Gastroesophageal sphincter (tissue), 4 donors: ENCODE results near the gene SERPINA9. TPM values are rescaled to one million over a fixed set of nuclear protein-coding genes. Genes with fewer than 3 reads are reported as not detected.
"Not testable (repeated sequence)": the region's sequence is repeated elsewhere in the genome, so short reads cannot be mapped to it uniquely, and the experiment has no call there.

Experiments
- ATAC-seq: fragments of 150-250 bp; one replicate; pipeline ENCODE4 v1.9.1; 2016; ENCODE audit warnings: mild to moderate bottlenecking, moderate library complexity
- H3K27ac ChIP-seq, 4 donors: fragments of 200-600 bp; sonication (generic) in 3 of 4; 1 replicate in 3 of 4; 2 replicates in 1 of 4; pipeline ENCODE4 v1.5.1; 2016 to 2019
- H3K27me3 ChIP-seq: fragments of 200-600 bp; sonication (generic); one replicate; pipeline ENCODE4 v1.5.1; 2019
- H3K36me3 ChIP-seq, 2 donors: fragments of 200-600 bp; sonication (generic); one replicate each; pipeline ENCODE4 v1.5.1; 2019; ENCODE audit warnings: control low read depth in 1 of 2
- H3K4me1 ChIP-seq, 3 donors: fragments of 200-600 bp; sonication (generic); 1 replicate in 2 of 3; 2 replicates in 1 of 3; pipeline ENCODE4 v1.5.1; 2016 to 2019; ENCODE audit warnings: control low read depth in 2 of 3
- H3K4me3 ChIP-seq, 2 donors: fragments of 200-600 bp; sonication (generic); one replicate each; pipeline ENCODE4 v1.5.1; 2019; ENCODE audit warnings: mild to moderate bottlenecking in 1 of 2, moderate library complexity in 1 of 2
- H3K9me3 ChIP-seq, 3 donors: fragments of 200-600 bp; sonication (generic); one replicate each; pipeline ENCODE4 v1.5.1; 2017 to 2019; ENCODE audit warnings: control low read depth in 2 of 3
- EP300 ChIP-seq: sonication (generic); formaldehyde crosslinking; IDR thresholded peaks from one replicate; pipeline ENCODE4 v1.6.1; 2017; ENCODE audit warnings: antibody characterized with exemption, mild to moderate bottlenecking
- POLR2A ChIP-seq, 2 donors: fragments of 450-650 bp; IDR thresholded peaks; one replicate each; pipeline ENCODE4 v1.6.1; 2017; ENCODE audit warnings: antibody characterized with exemption in 2 of 2, mild to moderate bottlenecking in 2 of 2, moderate library complexity in 1 of 2
- POLR2AphosphoS5 ChIP-seq: sonication (generic); formaldehyde crosslinking; IDR thresholded peaks from one replicate; pipeline ENCODE4 v1.6.1; 2017; ENCODE audit warnings: antibody characterized with exemption
- WGBS, 2 donors: methylation state at CpG; one replicate each; pipeline ENCODE4 v1.1.5; 2018; ENCODE audit warnings: low coverage in 1 of 2; 5-methylcytosine and 5-hydroxymethylcytosine counted together
- total RNA-seq, 4 donors: library from RNA; depleted of rRNA; stranded (reverse); fragments of >200 nt; gene quantifications; one replicate each; pipeline ENCODE4 v1.1.0, GENCODE V29; 2016
- TF ChIP-seq, protein P1 (sequence below), 4 experiments: fragments of 200-600 bp in 2 of 4; fragments of 450-650 bp in 2 of 4; sonication (generic) in 1 of 4; IDR thresholded peaks; one replicate each; pipeline ENCODE4 v1.5.1; 2017 to 2019; ENCODE audit warnings: antibody characterized with exemption in 4 of 4, mild to moderate bottlenecking in 2 of 4, moderate library complexity in 2 of 4

The SERPINA9 gene
- total RNA-seq, 4 donors from 2014 or later = not detected

GRCh38 chr14:94483729-94484275, 7.8 kb upstream of the SERPINA9 start:
- no peak overlapping the region for H3K4me3 ChIP-seq
- WGBS, 2 donors = 74 to 92% methylated on average over 5 to 6 of the region's 7 CpGs
- H3K4me1 ChIP-seq = peaks cover 0 to 14% (median 7%) of the 10 kb centered on the region in 3 donors
- peaks cover 0 to 15% (median 0%) of the 10 kb centered on the region in 3 donors for H3K9me3 ChIP-seq
- H3K36me3 ChIP-seq = no peaks in the 10 kb centered on the region
- peaks cover 47% of the 10 kb centered on the region for H3K27me3 ChIP-seq
- TF ChIP-seq POLR2A (IDR thresholded peaks at IDR 0.05) (no peak), EP300 (no peak), POLR2AphosphoS5 (no peak)
- TF ChIP-seq, protein P1, sequence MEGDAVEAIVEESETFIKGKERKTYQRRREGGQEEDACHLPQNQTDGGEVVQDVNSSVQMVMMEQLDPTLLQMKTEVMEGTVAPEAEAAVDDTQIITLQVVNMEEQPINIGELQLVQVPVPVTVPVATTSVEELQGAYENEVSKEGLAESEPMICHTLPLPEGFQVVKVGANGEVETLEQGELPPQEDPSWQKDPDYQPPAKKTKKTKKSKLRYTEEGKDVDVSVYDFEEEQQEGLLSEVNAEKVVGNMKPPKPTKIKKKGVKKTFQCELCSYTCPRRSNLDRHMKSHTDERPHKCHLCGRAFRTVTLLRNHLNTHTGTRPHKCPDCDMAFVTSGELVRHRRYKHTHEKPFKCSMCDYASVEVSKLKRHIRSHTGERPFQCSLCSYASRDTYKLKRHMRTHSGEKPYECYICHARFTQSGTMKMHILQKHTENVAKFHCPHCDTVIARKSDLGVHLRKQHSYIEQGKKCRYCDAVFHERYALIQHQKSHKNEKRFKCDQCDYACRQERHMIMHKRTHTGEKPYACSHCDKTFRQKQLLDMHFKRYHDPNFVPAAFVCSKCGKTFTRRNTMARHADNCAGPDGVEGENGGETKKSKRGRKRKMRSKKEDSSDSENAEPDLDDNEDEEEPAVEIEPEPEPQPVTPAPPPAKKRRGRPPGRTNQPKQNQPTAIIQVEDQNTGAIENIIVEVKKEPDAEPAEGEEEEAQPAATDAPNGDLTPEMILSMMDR (IDR thresholded peaks at IDR 0.05) = no peak
- no peak for ATAC-seq
- no peak overlapping the region for H3K27ac ChIP-seq

DNA sequence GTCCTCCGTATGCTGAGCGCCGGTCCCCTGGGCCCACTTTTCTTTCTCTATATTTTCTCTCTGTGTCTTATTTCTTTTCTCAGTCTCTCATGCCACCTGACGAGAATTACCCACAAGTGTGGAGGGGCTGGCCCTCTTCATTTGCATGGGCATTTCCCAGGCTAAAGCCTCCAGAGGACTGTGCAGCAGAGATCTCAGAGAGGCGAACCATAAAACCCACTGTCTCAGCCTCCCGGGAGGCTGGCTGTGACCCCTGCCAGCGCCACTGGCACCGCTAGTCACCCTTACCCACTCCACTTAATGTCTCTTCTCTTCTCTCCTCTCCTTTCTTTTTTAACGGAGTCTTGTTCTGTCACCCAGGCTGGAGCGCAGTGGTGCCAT, 7.1 kb upstream of the SERPINA9 start:
- TF ChIP-seq POLR2AphosphoS5 = no peak
- TF ChIP-seq POLR2A (IDR thresholded peaks at IDR 0.05) = no peak
- TF ChIP-seq, protein P1 (IDR thresholded peaks at IDR 0.05) = no peak
- TF ChIP-seq EP300 = no peak
- WGBS, 2 donors = 92 to 94% methylated on average over 6 to 10 of the region's 10 CpGs

DNA sequence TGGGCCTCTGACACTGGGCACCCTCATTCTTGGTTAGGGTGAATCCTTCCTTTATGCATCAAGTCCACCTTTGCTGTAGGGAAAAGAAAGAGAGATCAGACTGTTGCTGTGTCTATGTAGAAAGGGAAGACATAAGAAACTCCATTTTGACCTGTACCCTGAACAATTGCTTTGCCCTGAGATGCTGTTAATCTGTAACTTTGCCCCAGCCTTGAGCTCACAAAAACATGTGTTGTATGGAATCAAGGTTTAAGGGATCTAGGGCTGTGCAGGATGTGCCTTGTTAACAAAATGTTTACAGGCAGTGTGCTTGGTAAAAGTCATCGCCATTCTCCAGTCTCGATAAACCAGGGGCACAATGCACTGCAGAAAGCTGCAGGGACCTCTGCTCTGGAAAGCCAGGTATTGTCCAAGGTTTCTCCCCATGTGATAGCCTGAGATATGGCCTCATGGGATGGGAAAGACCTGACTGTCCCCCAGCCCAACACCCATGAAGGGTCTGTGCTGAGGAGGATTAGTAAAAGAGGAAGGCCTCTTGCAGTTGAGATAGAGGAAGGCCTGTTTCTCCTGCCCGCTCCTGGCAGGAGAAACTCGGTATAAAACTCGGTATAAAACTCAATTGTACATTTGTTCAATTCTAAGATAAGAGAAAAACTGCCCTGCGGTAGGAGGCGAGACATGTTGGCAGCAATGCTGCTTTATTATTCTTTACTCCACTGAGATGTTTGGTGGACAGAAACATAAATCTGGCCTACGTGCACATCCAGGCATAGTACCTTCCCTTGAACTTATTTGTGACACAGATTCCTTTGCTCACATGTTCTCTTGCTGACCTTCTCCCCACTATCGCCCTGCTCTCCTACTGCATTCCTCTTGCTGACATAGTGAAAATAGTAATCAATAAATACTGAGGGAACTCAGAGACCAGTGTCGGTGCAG, 6.4 kb upstream of the SERPINA9 start:
- H3K4me3 ChIP-seq, ATAC-seq, H3K27ac ChIP-seq, H3K36me3 ChIP-seq: not testable (repeated sequence)
- 76 to 79% methylated on average over 7 to 8 of the region's 10 CpGs for WGBS, 2 donors
- peaks cover 0 to 14% (median 7%) of the 10 kb centered on the region in 3 donors for H3K4me1 ChIP-seq
- peaks cover 0 to 29% (median 0%) of the 10 kb centered on the region in 3 donors for H3K9me3 ChIP-seq
- H3K27me3 ChIP-seq = peaks cover 35% of the 10 kb centered on the region

More for the DNA sequence above, 7.1 kb upstream of the SERPINA9 start:
- Histone ChIP-seq H3K4me3 (no peak overlapping the region), H3K36me3 (no peaks in the 10 kb centered on the region), H3K9me3 (peaks cover 0 to 22% (median 0%) of the 10 kb centered on the region in 3 donors), H3K4me1 (peaks cover 0 to 14% (median 7%) of the 10 kb centered on the region in 3 donors), H3K27ac (no peak overlapping the region), H3K27me3 (peaks cover 42% of the 10 kb centered on the region)
- ATAC-seq = no peak

DNA sequence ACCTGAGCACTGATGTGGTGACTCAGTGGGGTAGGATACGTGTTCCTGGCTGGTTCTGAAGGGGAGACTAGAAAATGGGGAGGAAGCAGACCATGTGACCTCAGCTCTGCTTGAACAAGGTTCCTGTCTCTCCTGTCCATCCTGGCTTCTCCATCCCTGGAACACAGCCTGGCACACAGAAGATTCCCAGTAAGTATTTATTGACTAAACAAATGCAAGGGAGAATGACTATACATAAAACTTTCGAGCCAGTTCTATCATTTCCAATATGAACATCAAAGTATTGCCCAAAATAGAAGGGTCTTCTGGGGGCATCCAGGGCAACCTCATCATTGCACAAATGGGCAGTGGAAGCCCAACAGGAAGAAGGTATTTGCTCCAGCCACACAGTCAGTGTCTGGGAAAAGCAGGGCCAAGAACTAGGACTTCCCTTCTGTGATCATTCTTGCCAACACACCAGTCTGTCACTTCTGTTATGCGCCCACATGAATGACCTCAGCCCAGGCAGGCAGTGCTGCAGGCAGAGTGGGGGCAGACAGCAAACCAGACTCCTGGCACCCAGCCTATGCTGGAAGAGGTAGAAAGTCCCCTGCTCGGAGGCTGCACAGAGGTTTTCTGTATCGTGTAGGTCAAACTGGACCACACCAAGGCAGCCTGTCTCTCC, 5.6 kb upstream of the SERPINA9 start:
- Histone ChIP-seq H3K27ac (no peak overlapping the region), H3K4me3 (no peak overlapping the region), H3K36me3 (no peaks in the 10 kb centered on the region), H3K27me3 (peaks cover 27% of the 10 kb centered on the region), H3K4me1 (peaks cover 0 to 8% (median 6%) of the 10 kb centered on the region in 3 donors), H3K9me3 (peaks cover 0 to 30% (median 0%) of the 10 kb centered on the region in 3 donors)
- no peak for ATAC-seq
- TF ChIP-seq POLR2AphosphoS5 (no peak), POLR2A (IDR thresholded peaks at IDR 0.05) (no peak), EP300 (no peak)
- TF ChIP-seq, protein P1 (IDR thresholded peaks at IDR 0.05) = no peak
- 68 to 73% methylated on average over 3 of the region's 5 CpGs for WGBS, 2 donors

GRCh38 chr14:94480809-94481208, 4.8 kb upstream of the SERPINA9 start:
- Histone ChIP-seq H3K27me3 (peaks cover 19% of the 10 kb centered on the region), H3K4me1 (peaks cover 0 to under 1% (median 0%) of the 10 kb centered on the region in 3 donors), H3K4me3 (no peak overlapping the region), H3K9me3 (peaks cover 0 to 30% (median 0%) of the 10 kb centered on the region in 3 donors), H3K36me3 (no peaks in the 10 kb centered on the region), H3K27ac (no peak overlapping the region)
- no peak for ATAC-seq
- no peak for TF ChIP-seq EP300
- TF ChIP-seq POLR2A (IDR thresholded peaks at IDR 0.05) = no peak
- TF ChIP-seq POLR2AphosphoS5 = no peak
- TF ChIP-seq, protein P1 (IDR thresholded peaks at IDR 0.05) = no peak
- WGBS, 2 donors = 5 to 16% methylated on average over 2 of the region's 2 CpGs
